Activated CD8-positive, alpha-beta T cell treated with anti-CD3 and anti-CD28 coated beads for 36 hours (primary cell): ENCODE results near the gene PDCD2L. TPM values are rescaled to one million over a fixed set of nuclear protein-coding genes. Genes with fewer than 3 reads are reported as not detected.

ENCODE experiments used
- ATAC-seq: fragments of 200-7000 bp; cut with Tn5 transposase; one replicate; pipeline ENCODE4 v1.10.0; 2021; ENCODE audit warnings: mild to moderate bottlenecking, moderate library complexity
- CTCF ChIA-PET: fragments of 350-600 bp; sonication (Branson Sonifier 250); formaldehyde crosslinking; loops from one replicate; lab custom pipeline; 2021; ENCODE audit warnings: antibody characterized with exemption; lab: Charles Lee
- POLR2A ChIA-PET: fragments of 350-600 bp; sonication (Branson Sonifier 250); formaldehyde crosslinking; loops from one replicate; lab custom pipeline; 2021; ENCODE audit warnings: antibody characterized with exemption; lab: Charles Lee
- DNase-seq: peaks from one replicate; pipeline ENCODE4 v3.0.0-alpha.2; 2020
- H3K27ac Mint-ChIP-seq: one replicate; pipeline ENCODE4 v1.8.0; 2021; ENCODE audit warnings: mild to moderate bottlenecking, mixed read lengths
- H3K27me3 Mint-ChIP-seq: one replicate; pipeline ENCODE4 v1.8.0; 2021; ENCODE audit warnings: mixed read lengths
- H3K36me3 Mint-ChIP-seq: one replicate; pipeline ENCODE4 v1.8.0; 2021; ENCODE audit warnings: low read depth, mixed read lengths
- H3K4me1 Mint-ChIP-seq: one replicate; pipeline ENCODE4 v1.8.0; 2021; ENCODE audit warnings: low read depth, mixed read lengths
- H3K4me3 Mint-ChIP-seq: one replicate; pipeline ENCODE4 v1.8.0; 2021; ENCODE audit warnings: mild to moderate bottlenecking, moderate library complexity, mixed read lengths
- H3K9me3 Mint-ChIP-seq: one replicate; pipeline ENCODE4 v1.8.0; 2021; ENCODE audit warnings: mixed read lengths
- CTCF ChIP-seq: fragments of 200-600 bp; IDR thresholded peaks from one replicate; pipeline ENCODE4 v1.8.0; 2022; ENCODE audit warnings: antibody characterized with exemption, mild to moderate bottlenecking
- intact Hi-C: fragments of 100-400 bp; cut with micrococcal nuclease; formaldehyde crosslinking; loops from one replicate; pipeline ENCODE4 v1.10.0; 2022
- total RNA-seq, 2 experiments: library from RNA; stranded (reverse); gene quantifications; one replicate each; pipeline ENCODE4 v1.2.3, GENCODE V29; 2021

PDCD2L gene
- total RNA-seq, 2 experiments from 2014 or later = 39.9 to 42.1 TPM

DNA sequence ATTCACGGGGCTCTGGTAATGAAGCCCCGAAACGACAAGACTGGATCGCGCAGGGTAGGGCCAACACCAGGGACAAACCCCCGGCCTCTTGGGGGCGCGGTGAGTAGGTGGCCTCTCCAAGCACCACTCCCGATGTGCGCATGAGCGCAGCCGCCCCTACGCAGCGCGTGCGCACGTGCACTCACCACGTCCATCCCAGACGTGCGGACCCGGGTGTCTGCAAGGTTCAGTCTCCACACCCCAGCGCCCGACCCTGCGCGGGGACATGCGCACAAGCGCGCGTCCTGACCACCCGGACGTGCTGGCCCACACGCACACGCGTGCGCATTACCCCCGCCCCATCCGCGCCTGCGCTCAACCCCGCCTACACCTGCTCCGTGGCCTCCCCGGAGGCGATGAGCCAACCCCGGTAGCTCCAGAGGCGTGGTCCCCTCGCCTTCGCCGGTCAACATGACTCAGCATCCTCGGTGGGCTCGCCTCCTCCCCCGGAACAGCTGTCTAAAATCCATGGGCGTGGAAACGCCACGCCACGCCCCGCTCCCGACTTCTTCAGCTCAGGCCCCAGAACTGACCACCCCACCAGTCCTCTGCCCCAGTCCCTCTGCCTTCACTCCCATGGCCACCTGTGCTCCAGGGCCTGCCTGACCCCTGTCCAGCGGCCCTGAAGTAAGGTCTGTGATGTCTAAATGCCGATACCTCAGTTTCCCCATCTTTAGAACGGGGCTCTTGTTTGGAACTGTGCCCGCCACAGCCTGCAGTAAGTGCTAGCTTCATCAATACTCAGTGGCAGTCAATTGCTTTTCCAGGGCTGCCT, 44.9 kb upstream of the PDCD2L start:
- ChIA-PET POLR2A (interaction anchor here (0.7 to 1.5 kb wide), 8 partner anchors 9 to 187 kb away, joined by 3 to 9 read pairs (median 3); no protein-coding TSS in a partner anchor), CTCF (interaction anchor here (0.8 to 3.0 kb wide), 8 partner anchors 8 to 223 kb away, joined by 3 to 10 read pairs (median 4); no protein-coding TSS in a partner anchor)
- DNase-seq (peak; percentile 99), ATAC-seq (peak; percentile 93)
- peaks cover 5% of the 10 kb centered on the region for H3K36me3 Mint-ChIP-seq
- intact Hi-C loops = no loop called here
- TF ChIP-seq CTCF = peak; percentile 48
- peak overlapping the region; percentile 97 for H3K27ac Mint-ChIP-seq
- H3K27me3 Mint-ChIP-seq = no peaks in the 10 kb centered on the region
- H3K9me3 Mint-ChIP-seq = no peaks in the 10 kb centered on the region
- H3K4me1 Mint-ChIP-seq = peaks cover 49% of the 10 kb centered on the region
- peak overlapping the region; percentile 78 for H3K4me3 Mint-ChIP-seq

- H3K9me3 Mint-ChIP-seq = no peaks in the 10 kb centered on the region
- peaks cover 5% of the 10 kb centered on the region for H3K36me3 Mint-ChIP-seq
- intact Hi-C loops = no loop called here
- peak overlapping the region; percentile 78 for H3K4me3 Mint-ChIP-seq
- ATAC-seq (no peak), DNase-seq (no peak)
- TF ChIP-seq CTCF = no peak
- peaks cover 51% of the 10 kb centered on the region for H3K4me1 Mint-ChIP-seq
- POLR2A ChIA-PET = interaction anchor here (0.7 to 1.2 kb wide), 7 partner anchors 9 to 187 kb away, joined by 3 to 5 read pairs (median 3); no protein-coding TSS in a partner anchor
- H3K27ac Mint-ChIP-seq = peak overlapping the region; percentile 97
- H3K27me3 Mint-ChIP-seq = no peaks in the 10 kb centered on the region
- CTCF ChIA-PET = interaction anchor here (0.8 to 3.0 kb wide), 7 partner anchors 9 to 223 kb away, joined by 3 to 10 read pairs (median 5); no protein-coding TSS in a partner anchor
Measured at GRCh38 chr19:34359954-34360315, 44.3 kb upstream of the PDCD2L start.

DNA sequence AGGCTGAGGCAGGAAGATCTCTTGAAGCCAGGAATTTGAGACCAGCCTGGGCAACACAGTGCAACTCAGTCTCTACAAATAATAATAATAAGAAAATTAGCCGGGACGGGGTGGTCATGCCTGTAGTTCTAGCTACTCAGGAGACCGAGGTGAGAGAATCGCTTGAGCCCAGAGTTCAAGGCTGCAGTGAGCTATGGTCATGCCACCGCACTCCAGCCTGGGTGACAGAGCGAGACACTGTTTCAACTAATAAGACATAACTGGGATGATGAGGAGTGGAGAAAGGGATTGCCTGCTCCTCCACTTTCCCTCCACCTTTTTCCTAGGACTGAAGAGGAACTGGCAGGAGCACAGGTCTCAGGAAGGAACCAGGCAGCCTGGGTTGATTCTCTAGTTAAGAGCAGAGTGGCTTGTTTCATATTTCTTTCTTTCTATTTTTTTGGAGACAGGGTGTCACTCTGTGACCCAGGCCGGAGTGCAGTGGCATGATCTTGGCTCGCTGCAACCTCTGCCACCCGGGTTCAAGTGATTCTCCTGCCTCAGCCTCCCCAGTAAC, 43.8 kb upstream of the PDCD2L start:
- Mint-ChIP-seq H3K27ac (peak overlapping the region; percentile 97), H3K27me3 (no peaks in the 10 kb centered on the region), H3K36me3 (peaks cover 5% of the 10 kb centered on the region), H3K9me3 (no peaks in the 10 kb centered on the region), H3K4me1 (peaks cover 51% of the 10 kb centered on the region), H3K4me3 (peak overlapping the region; percentile 78)
- intact Hi-C loops = no loop called here
- DNase-seq (no peak), ATAC-seq (no peak)
- TF ChIP-seq CTCF = no peak
- ChIA-PET CTCF (interaction anchor here (1.3 to 1.6 kb wide), 3 partner anchors 9 to 70 kb away, joined by 3 to 10 read pairs (median 8); no protein-coding TSS in a partner anchor), POLR2A (interaction anchor here (0.8 to 1.2 kb wide), 4 partner anchors 8 to 188 kb away, joined by 3 read pairs; no protein-coding TSS in a partner anchor)

DNA sequence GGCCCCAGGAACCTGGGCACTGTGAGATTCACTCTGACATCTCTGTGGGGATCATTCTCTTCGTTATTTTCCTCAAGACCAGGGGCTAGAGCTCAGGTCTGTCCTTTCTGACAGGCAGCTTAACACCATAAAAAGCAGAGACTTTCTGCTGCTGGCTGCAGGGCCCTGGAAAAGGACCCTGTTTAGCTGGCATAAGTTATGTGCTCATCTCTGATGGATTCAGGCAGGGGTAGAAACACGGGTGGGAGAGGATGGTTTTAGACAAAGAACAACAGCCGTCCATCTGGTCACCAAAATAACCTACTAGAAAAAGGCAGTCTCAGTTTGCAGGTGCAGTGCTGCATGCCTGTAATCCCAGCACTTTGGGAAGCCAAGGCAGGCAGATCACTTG, 41.5 kb upstream of the PDCD2L start:
- DNase-seq = no peak
- Mint-ChIP-seq H3K27me3 (no peaks in the 10 kb centered on the region), H3K36me3 (peaks cover 25% of the 10 kb centered on the region), H3K9me3 (no peaks in the 10 kb centered on the region), H3K4me1 (peaks cover 66% of the 10 kb centered on the region), H3K27ac (peak overlapping the region; percentile 3), H3K4me3 (no peak overlapping the region)
- TF ChIP-seq CTCF = no peak
- POLR2A ChIA-PET = interaction anchor here (0.6 to 9.6 kb wide), 4 partner anchors 21 to 66 kb away, joined by 3 to 151 read pairs (median 3); partner anchors contain the start of gene UBA2
- intact Hi-C loops = no loop called here
- no peak for ATAC-seq
- CTCF ChIA-PET = interaction anchor here (1.3 to 1.5 kb wide), 2 partner anchors 13 to 69 kb away, joined by 3 to 4 read pairs; no protein-coding TSS in a partner anchor
